COLO829 (cell line): ENCODE data around the gene TTLL11.
"Not testable (repeated sequence)": the region's sequence is repeated elsewhere in the genome, so short reads cannot be mapped to it uniquely, and the experiment has no call there.

Experiments
- DNase-seq: peaks from one replicate; pipeline ENCODE4 v3.0.0; 2012; ENCODE audit warnings: low spot score

TTLL11 gene

GRCh38 chr9:122125509-122126330 lies 32.6 kb upstream of the TTLL11 start:
- DNase-seq: no peak

- peak; percentile 89 for DNase-seq
Observed at GRCh38 chr9:122125158-122125508, 32.0 kb upstream of the TTLL11 start.

DNA sequence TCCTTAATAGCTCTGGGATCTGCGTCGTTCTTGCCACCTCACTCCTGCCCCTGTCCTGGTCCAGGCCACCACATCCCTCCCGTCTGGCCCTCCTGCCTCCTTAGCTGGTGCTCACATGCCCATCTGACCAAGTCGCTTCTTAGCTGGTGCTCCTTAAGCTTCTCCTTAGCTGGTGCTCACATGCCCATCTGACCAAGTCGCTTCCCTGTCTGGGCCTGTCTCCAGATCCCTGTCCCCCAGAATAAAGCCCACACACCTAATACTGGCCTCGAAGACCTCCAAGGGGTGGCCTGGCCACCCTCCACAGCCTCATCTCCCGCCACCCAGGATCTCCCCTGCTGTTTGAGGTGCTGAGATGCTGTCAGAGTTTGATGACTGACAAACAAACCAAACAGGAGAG lies 31.4 kb upstream of the TTLL11 start:
- no peak for DNase-seq

DNA sequence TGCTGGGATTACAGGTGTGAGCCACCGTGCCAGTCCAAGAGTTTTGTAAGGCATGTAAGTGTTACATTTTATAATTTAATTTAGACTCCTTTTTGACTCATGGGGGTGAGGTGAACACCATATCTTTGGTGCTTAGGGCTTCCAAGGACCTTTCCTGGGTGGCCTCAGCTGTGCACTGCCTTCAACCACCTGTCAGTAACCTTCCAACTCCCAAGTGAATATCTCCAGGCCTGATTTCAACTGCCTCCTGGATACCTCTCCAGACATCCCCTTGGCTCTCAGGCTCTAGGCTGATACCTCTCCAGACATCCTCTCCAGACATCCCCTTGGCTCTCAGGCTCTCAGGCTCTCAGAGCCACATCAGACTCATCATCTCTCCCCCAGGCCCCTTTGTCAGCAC lies 30.9 kb upstream of the TTLL11 start:
- no peak for DNase-seq

- DNase-seq: peak; percentile 90
Observed at GRCh38 chr9:122122903-122123632, 30.0 kb upstream of the TTLL11 start.

DNA sequence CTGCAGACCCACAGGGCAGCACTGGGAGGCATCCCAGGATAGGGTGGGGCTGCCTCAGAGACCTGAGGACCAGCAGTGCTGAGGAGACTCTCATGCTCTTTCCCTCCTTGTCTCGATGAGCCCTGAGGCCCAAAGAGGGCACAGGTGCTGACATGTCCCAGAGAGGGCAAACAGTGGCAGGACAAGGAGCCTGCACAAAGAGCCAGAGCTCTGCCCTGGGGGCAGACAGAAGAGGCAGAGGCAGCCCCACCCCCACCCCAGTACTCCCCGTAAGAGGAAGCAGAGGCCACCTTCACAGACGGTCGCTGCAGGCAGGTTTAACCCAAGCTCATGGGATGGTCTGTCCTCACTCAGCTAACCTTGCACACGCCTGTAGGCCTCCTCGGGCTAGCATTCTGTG lies 29.4 kb upstream of the TTLL11 start:
- DNase-seq: no peak

DNA sequence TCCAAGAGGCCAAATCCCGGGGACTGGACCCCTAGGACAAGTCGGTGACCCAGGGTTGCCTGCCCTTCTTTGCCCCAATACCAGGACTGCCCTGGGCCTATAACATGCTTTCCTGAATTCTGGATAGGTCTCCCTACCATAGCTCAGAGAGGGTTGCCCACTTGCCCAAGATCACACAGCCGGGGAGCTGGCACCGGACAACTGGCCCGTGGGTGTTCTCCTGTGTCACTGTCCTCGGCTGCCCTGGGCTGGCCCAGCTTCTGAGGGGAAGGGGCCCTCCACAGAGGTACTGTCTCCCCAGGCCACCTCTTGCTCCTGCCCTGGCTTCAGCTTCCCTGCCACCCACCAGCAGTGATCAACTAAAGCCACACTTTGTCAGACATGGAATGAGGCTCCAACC lies 28.8 kb upstream of the TTLL11 start:
- DNase-seq: no peak

DNA sequence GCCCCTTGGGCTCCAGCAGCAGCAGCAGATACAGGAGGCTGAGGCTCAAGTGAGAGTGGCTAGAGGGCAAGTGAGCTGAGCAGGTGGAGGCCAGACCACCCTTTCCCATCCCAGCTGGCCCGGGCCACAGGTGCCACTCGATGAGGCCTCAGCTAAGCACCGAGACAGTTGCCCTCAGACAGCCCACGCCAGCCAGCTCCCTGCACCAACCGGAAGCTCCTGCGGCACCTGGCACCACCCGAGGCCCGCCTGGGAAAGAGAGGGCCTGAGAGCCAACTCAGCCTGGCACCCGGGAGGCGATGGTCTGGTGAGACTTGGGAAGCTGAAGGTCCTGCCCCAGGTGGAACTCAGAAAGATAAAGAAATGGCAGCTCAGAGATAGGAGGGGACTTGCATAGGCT lies 28.3 kb upstream of the TTLL11 start:
- DNase-seq: no peak

DNA sequence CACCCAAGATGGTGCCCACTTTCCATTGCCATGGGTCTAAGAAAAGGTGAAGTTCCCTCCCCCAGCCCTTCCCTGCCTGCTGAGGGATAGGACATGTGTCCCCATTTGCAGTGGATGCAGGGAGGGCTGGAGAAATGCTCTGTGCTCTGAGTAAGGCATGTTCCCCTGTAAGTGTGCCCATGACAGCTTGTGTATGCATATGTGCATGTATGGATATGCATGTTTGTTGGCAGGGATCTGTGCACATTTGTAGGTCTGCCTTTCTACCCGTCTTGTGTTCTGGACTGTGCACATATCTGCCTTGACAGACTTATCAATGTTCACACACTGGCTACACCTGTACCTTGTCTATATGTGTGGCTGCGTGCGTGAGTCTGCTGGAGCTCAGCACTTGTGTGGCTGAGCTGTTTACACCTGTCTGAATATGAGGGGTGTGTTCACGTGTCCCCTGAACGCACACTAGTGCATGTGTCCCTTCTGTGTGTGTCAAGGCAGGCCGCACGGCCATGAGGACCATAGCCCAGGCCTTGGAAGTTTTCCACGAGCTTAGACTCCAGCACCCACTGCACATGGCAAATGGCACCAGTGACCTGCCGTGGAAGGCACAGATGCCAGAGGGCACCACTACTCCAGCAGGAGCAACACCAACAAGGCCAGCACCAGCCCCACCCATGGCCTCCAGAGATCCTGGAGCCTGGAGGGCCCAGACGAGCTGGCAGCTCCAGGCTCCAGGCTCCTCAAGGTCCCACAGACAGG lies 27.4 kb upstream of the TTLL11 start:
- DNase-seq: no peak

DNA sequence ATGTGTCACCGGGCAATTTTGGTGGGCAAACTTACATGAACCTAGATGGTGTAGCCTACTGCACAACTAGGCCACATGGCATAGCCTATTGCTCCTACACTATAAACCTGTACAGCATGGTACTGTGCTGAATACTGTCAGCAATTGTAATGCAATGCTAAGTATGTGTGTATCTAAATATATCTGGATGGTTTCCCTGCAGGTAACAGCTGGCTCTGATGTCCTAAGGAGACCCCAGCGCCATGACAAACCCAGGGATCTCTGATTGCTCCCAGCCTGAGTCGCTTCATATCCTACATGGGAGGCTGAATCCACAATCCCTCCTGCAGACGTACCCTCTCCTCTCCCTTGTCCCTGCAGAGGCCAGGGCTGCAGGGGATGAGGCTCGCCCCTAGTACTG lies 26.6 kb upstream of the TTLL11 start:
- DNase-seq: no peak

GRCh38 chr9:122119166-122119521 lies 26.0 kb upstream of the TTLL11 start:
- DNase-seq: no peak

GRCh38 chr9:122118343-122119165 lies 25.4 kb upstream of the TTLL11 start:
- DNase-seq: no peak

- not testable (repeated sequence) for DNase-seq
Observed at GRCh38 chr9:122117241-122117640, 24.1 kb upstream of the TTLL11 start.

DNA sequence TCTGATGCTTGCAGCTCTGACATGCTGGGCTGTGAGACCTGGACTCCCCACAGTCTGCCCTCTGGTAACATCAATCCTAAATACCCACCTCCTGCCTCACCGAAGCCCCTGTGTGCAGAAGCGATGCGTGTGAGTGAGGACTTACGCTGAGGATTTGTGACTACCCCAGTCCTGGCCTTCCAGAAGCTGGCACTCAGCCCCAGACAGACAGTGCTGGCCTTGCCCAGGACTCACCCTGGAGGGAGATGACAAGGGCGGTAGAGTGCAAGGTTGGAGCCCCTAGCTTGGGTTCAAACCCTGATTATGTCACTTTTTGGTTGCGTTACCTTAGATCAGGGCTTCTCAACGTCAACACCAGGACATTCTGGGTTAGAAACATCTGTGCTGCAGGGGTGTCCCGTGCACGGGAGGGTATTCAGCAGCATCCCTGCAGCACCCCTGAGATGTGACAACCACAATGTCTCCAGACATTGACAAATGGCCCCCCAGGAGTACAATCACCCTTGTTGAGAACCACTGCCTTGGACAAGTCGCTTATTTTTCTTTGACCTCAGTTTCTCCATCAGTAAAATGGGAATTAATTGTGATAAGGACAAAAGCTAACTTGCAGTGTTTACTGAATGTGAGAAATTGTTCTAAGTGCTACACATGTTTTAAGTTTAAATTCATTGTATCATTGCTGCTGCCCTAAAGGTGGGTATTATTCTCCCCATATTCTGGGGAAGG lies 23.5 kb upstream of the TTLL11 start:
- DNase-seq: no peak

DNA sequence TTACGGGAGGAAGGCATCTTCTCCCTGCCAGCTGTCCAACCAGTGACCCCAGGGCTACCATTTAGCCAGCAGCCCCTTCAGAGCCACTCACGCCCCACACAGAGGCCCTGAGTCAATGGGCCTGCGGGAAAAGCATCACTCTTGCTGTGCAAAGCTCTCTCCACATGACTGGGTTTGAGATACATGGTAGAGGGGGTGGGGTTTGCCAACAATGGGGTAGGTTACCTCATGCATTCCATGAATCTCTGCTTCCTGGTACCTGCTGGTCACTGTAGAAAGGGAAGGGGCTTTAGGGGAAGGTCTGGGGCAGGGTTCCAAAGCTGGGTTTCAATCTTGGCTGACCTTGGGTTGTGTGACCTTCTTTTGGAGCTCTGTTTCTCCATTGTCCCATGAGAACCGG lies 22.9 kb upstream of the TTLL11 start:
- DNase-seq: no peak

- no peak for DNase-seq
Observed at GRCh38 chr9:122115176-122116035, 22.3 kb upstream of the TTLL11 start.

GRCh38 chr9:122113574-122113973 lies 20.5 kb upstream of the TTLL11 start:
- no peak for DNase-seq

DNA sequence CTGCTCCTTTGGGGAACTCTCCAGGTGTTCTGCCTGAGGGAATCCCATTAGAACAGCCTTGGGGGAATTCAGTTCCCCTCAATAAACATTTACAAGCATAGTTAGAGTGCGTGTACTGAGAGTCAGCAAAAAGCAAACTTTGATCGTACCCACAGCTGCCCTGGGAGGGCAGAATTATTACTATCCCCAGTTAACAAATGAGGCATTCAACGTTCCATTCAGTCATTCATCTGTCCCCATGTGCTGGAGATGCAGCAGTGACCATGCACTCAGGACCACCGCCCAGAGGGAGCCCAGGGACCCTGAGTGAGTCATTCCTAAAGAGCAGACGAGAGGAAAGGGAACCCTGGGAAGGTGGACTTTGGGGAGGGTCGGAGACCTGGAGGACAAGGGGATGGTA lies 19.1 kb upstream of the TTLL11 start:
- DNase-seq: no peak

DNA sequence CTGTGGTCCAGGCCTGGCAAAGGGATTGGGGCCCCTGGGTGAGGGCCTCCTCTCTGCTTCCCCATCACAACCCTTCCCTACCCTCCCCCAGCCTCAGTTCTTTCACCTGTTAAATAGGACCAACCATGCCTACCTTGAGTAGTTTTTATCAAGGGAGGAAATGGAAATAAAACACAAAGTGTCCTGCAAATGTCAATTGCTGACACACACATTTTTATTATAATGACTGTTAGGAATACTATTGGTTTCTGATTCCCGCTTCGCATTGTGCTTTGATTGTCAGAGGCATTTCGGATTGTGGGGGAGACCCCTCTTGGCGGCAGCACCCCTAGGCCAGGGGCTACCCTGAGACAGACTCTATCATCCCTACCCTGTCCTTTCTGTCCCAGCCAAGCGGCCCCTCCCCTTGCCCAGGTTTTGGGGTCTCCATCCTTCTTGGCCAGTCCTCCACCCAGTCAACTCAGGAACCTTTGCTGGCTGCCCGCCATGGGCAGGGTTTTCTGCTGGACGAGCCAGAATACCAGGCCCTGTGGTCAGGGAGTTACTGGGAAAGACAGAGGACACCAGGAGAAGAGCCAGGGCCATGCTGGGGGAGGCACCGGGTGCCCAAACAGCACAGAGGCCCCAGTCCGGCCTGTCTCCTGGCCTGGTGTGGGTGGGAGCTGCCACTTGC lies 18.4 kb upstream of the TTLL11 start:
- no peak for DNase-seq
